Activated T-cell treated with anti-CD3 and anti-CD28 coated beads, Interleukin-2, amount 50 U/mL, for 4 hours (primary cell): ENCODE results near the gene LIF. TPM values are rescaled to one million over a fixed set of nuclear protein-coding genes. Genes with fewer than 3 reads are reported as not detected.
A peak's percentile ranks its signal among the peaks of the same experiment; 100 is the strongest.

Experiments
- ATAC-seq, 2 donors: fragments of 200-7000 bp; cut with Tn5 transposase; one replicate each; pipeline ENCODE4 v1.10.0; 2021
- DNase-seq: peaks from one replicate; pipeline ENCODE4 v3.0.0-alpha.2; 2020
- H3K27me3 Mint-ChIP-seq: one replicate; pipeline ENCODE4 v1.8.0; 2021; ENCODE audit warnings: low read depth, mixed read lengths
- H3K36me3 Mint-ChIP-seq: one replicate; pipeline ENCODE4 v1.8.0; 2022; ENCODE audit warnings: mixed read lengths; ENCODE audit not compliant: insufficient read depth
- H3K4me1 Mint-ChIP-seq: one replicate; pipeline ENCODE4 v1.8.0; 2021; ENCODE audit warnings: low read depth, mixed read lengths
- H3K4me3 Mint-ChIP-seq: one replicate; pipeline ENCODE4 v1.8.0; 2021; ENCODE audit warnings: mild to moderate bottlenecking, moderate library complexity, mixed read lengths
- H3K9me3 Mint-ChIP-seq: one replicate; pipeline ENCODE4 v1.8.0; 2021; ENCODE audit warnings: mixed read lengths
- total RNA-seq, 3 donors: library from RNA; stranded (reverse); gene quantifications; one replicate each; pipeline ENCODE4 v1.2.1, GENCODE V29; 2021

LIF gene
- total RNA-seq, 3 donors from 2014 or later, result 226 to 440 (median 307) TPM

DNA sequence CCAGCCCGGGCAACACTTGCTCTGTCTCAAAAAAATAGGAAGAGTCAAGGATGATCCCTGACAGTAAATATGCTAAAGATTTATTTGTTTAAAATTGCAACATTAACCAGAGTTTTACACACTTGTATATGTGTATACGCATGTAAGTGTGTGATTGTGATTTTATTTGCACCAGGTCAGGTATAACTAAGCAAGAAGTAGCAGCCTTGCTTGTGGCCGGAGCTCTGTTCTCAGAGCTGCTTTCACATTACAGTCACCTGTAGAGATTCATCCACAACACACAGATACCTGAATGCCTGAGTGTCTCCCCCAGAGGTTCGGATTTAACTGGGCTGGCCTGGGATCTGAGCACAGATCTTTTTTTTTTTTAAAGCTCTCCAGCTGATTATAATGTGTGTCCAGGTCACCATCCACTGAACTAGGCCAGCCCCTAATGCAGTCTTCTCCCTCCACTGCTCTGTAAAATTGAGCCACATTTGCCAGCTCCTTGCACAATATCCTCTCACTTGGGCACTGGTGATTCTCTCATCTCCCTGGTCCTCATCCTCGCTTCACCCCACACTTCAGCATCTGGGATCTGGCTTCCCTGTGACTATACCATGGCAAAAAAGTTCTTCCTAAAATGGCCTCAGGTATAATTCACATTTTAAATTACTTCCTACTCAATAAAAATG lies 48.3 kb downstream of the LIF start:
- ATAC-seq, result no peak
- no peak for DNase-seq
- Mint-ChIP-seq H3K27me3 (no peaks in the 10 kb centered on the region), H3K4me3 (no peak overlapping the region), H3K36me3 (no peaks in the 10 kb centered on the region), H3K4me1 (peaks cover 47% of the 10 kb centered on the region), H3K9me3 (no peaks in the 10 kb centered on the region)

- Mint-ChIP-seq H3K9me3 (no peaks in the 10 kb centered on the region), H3K4me1 (peaks cover 56% of the 10 kb centered on the region), H3K4me3 (no peak overlapping the region), H3K27me3 (no peaks in the 10 kb centered on the region), H3K36me3 (no peaks in the 10 kb centered on the region)
- ATAC-seq (no peak), DNase-seq (no peak)
Observed at GRCh38 chr22:30197389-30197788, 49.2 kb downstream of the LIF start.

DNA sequence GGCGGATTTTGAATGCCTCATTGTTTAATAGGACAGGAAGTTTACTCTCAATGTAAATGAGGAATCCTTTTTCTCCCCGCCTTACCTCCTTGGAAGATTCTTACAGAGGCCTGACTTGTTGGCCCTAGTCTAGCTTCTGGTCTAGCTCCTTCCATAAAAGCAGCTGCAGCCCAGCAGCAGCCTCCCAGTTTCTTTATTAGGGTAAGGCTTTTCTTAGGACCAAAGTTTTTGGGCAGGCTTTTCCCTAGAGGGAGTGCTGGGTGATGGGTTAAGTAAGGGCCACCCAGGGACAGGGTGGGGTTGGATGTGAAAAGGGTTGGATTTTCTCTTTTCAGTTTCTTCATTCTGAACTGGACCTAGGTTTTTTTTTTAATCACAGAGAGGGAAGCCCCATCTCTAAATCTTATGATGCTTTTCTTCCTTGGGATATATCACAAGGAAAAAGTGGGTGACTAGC lies 49.7 kb downstream of the LIF start:
- H3K4me3 Mint-ChIP-seq, result no peak overlapping the region
- peak in 1 of 2 donors; percentile 5 for ATAC-seq
- peaks cover 61% of the 10 kb centered on the region for H3K4me1 Mint-ChIP-seq
- no peaks in the 10 kb centered on the region for H3K27me3 Mint-ChIP-seq
- no peaks in the 10 kb centered on the region for H3K36me3 Mint-ChIP-seq
- DNase-seq, result no peak
- H3K9me3 Mint-ChIP-seq, result peaks cover 4% of the 10 kb centered on the region

DNA sequence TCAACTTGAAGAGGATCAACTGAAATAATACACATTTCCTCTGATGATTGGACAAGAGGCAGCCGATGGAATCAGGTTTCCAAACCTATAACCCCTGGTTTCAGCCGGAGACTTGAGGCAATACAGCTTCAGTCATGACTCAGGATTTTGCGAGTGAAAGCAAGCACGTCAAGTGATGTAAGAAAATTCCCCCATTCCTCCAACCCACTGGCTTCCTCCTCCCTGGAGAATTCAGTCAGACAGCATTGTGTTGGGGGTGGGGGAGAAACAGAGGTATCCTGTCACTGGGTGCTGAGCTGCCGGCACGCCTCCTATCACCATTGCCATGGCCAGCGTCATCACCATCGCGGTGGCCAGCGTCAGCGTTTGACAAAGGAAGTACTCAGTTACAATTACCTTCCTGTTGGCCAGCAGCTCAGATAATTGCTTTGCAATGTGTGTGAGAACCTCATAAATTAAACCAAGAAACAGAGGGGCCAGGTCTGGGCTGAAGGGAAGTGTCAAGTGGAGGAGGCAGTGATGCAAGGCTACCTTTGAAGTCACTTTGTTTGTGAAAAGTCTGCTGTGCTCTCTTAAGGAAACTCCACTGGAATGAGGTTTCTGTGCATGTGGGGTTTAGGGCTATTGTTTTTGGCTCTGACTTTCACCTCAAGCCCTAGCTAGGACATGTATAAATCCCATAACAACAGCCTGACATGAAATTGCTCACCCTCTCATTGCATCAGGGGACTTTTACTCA lies 50.2 kb downstream of the LIF start:
- DNase-seq (peak; percentile 24), ATAC-seq (peak; percentile 74 to 81)
- no peaks in the 10 kb centered on the region for H3K27me3 Mint-ChIP-seq
- H3K9me3 Mint-ChIP-seq, result peaks cover 5% of the 10 kb centered on the region
- no peaks in the 10 kb centered on the region for H3K36me3 Mint-ChIP-seq
- peaks cover 64% of the 10 kb centered on the region for H3K4me1 Mint-ChIP-seq
- peak overlapping the region; percentile 47 for H3K4me3 Mint-ChIP-seq

- Mint-ChIP-seq H3K4me1 (peaks cover 72% of the 10 kb centered on the region), H3K36me3 (no peaks in the 10 kb centered on the region), H3K27me3 (no peaks in the 10 kb centered on the region), H3K4me3 (peak overlapping the region; percentile 47), H3K9me3 (peaks cover 5% of the 10 kb centered on the region)
- DNase-seq, result no peak
- no peak for ATAC-seq
Observed at GRCh38 chr22:30195245-30196140, 51.1 kb downstream of the LIF start.

GRCh38 chr22:30193031-30193775 lies 53.4 kb downstream of the LIF start:
- H3K4me1 Mint-ChIP-seq, result peaks cover 73% of the 10 kb centered on the region
- no peak for DNase-seq
- peaks cover 5% of the 10 kb centered on the region for H3K9me3 Mint-ChIP-seq
- H3K36me3 Mint-ChIP-seq, result no peaks in the 10 kb centered on the region
- ATAC-seq, result no peak
- no peaks in the 10 kb centered on the region for H3K27me3 Mint-ChIP-seq
- H3K4me3 Mint-ChIP-seq, result no peak overlapping the region

DNA sequence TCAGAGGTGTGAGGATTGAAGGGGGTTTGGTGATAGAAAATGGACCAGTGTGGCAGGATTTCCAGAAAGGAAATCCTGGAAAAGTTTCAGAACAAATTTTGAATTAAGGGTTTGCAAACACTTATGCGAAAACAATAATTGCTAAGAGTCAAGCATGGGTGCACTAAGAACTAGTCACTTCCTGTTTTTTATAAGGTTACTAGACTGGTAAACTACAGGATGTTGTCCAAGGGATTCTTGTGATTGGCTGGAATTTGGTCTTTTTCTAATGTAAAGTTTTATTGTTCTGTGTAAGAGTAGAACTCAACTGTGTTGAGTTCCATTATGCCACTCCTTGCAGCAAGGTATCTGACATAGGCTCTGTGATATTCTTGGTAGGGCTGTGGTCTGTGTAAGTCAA lies 54.1 kb downstream of the LIF start:
- no peak for ATAC-seq

DNA sequence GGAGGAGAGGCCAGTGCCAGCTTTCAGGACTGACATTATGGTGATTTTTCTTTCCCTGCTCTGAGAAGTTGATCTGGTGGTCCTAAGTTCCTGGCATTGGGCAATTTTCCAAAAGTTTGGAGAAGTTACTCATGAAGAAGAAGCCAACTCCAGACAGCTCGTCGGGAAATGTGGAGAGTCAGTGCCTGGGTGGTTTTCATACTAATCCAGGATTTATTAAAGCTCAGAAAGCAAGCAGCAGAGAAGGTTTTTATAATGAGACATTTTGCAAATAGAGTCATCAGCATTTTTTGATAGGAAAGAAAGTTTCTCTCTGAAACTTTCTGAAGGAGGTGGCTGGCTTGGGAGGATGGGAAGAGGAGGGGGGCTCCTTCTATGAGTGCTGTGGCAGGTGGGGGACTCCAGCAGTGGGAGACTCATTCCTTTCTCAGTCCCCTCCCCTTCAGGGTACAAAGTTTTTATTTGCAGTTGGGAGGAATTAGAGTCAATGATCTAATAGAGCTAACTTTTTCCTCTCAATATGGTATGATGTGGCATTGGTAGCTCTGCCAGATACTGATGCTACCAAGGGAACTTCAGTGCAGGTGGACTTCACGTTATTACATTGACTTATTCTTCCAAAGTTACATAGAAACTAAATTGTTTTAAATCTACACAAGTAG lies 55.4 kb downstream of the LIF start:
- DNase-seq (no peak), ATAC-seq (no peak)
- H3K4me1 Mint-ChIP-seq, result peaks cover 74% of the 10 kb centered on the region
- no peaks in the 10 kb centered on the region for H3K27me3 Mint-ChIP-seq
- H3K4me3 Mint-ChIP-seq, result no peak overlapping the region
- no peaks in the 10 kb centered on the region for H3K36me3 Mint-ChIP-seq
- peaks cover 5% of the 10 kb centered on the region for H3K9me3 Mint-ChIP-seq

More for the DNA sequence above, 54.1 kb downstream of the LIF start:
- H3K27me3 Mint-ChIP-seq, result no peaks in the 10 kb centered on the region
- H3K9me3 Mint-ChIP-seq, result peaks cover 5% of the 10 kb centered on the region
- no peak for DNase-seq
- H3K36me3 Mint-ChIP-seq, result no peaks in the 10 kb centered on the region
- no peak overlapping the region for H3K4me3 Mint-ChIP-seq
- peaks cover 75% of the 10 kb centered on the region for H3K4me1 Mint-ChIP-seq

DNA sequence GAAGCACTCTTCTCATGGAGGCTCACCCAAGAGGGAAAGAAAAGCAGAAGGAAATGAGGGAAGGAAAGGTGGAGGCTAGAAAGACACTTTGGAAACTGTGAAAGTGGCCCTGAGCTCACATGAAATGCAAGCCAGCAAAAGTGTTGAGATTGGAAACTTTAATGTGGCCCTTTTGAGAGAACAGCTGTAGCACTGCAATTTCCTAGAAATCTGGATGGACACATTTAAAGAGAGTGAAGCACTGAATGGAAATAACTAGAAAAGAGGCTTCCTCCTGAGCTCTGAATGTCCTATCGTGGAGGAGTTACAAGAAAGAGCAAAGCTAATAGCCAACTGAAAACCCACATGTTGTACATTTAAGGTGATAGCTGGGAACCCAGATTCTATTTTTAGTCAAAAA lies 56.0 kb downstream of the LIF start:
- H3K36me3 Mint-ChIP-seq, result no peaks in the 10 kb centered on the region
- peaks cover 71% of the 10 kb centered on the region for H3K4me1 Mint-ChIP-seq
- peaks cover 5% of the 10 kb centered on the region for H3K9me3 Mint-ChIP-seq
- H3K4me3 Mint-ChIP-seq, result no peak overlapping the region
- DNase-seq (no peak), ATAC-seq (no peak)
- H3K27me3 Mint-ChIP-seq, result no peaks in the 10 kb centered on the region

Other genes starting within 250 kb of the LIF start
- not detected for gene HORMAD2, start 166.3 kb downstream of the LIF start, total RNA-seq
- 10 to 100 TPM; 18.4 to 30.7 (median 22.2) TPM for gene OSM, start 20.1 kb upstream of the LIF start, total RNA-seq
- gene CASTOR1, start 42.7 kb upstream of the LIF start, total RNA-seq, result 1 to 10 TPM; 1.1 to 2.9 (median 2.4) TPM
- gene TBC1D10A, start 80.2 kb upstream of the LIF start, total RNA-seq, result 10 to 100 TPM; 12.6 to 16.4 (median 14.0) TPM
- 100 to 1,000 TPM; 315 to 335 (median 324) TPM for gene SF3A1, start 110.1 kb upstream of the LIF start, total RNA-seq
- 1 to 10 TPM; 2.3 to 3.0 (median 2.6) TPM for gene CCDC157, start 110.2 kb upstream of the LIF start, total RNA-seq
- gene RNF215, start 140.7 kb upstream of the LIF start, total RNA-seq, result 1 to 10 TPM; 3.9 to 5.1 (median 4.4) TPM
- gene SEC14L2, start 150.3 kb upstream of the LIF start, total RNA-seq, result 10 to 100 TPM; 10.4 to 13.2 (median 12.5) TPM
- 100 to 1,000 TPM in 1 of 3 donors, 10 to 100 TPM in 2; 97.0 to 113 (median 99.9) TPM for gene MTFP1, start 179.0 kb upstream of the LIF start, total RNA-seq
- gene SEC14L3, start 225.3 kb upstream of the LIF start, total RNA-seq, result not detected